ENCODE results near the gene OGG1. TPM values are rescaled to one million over a fixed set of nuclear protein-coding genes. Genes with fewer than 3 reads are reported as not detected.

OGG1 gene
- polyA plus RNA-seq, 1 experiment, result 40.9 TPM

DNA sequence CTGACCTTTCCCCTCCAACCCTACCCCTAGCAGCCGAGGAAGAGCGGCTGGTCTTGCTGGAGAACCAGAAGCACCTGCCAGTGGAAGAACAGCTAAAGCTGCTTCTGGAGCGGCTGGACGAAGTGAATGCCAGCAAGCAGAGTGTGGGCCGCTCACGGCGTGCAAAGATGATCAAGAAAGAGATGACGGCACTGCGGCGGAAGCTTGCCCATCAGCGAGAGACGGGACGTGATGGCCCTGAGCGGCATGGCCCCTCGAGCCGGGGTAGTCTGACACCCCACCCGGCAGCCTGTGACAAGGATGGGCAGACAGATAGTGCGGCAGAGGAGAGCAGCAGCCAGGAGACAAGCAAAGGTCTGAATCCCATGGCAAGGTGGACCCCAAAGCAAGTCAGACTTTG is 6.2 kb upstream of the OGG1 start:
- no peak overlapping the region for H3K4me3 ChIP-seq (ENCODE audit: low read depth, low read length)
- ChIA-PET POLR2A (no interaction called here), CTCF (interaction anchor here (1.8 kb wide), 1 partner anchor 10 kb away, joined by 4 read pairs; no protein-coding TSS in a partner anchor)
- DNase-seq (ENCODE audit: low read depth), result no peak
- TF ChIP-seq, protein P1, sequence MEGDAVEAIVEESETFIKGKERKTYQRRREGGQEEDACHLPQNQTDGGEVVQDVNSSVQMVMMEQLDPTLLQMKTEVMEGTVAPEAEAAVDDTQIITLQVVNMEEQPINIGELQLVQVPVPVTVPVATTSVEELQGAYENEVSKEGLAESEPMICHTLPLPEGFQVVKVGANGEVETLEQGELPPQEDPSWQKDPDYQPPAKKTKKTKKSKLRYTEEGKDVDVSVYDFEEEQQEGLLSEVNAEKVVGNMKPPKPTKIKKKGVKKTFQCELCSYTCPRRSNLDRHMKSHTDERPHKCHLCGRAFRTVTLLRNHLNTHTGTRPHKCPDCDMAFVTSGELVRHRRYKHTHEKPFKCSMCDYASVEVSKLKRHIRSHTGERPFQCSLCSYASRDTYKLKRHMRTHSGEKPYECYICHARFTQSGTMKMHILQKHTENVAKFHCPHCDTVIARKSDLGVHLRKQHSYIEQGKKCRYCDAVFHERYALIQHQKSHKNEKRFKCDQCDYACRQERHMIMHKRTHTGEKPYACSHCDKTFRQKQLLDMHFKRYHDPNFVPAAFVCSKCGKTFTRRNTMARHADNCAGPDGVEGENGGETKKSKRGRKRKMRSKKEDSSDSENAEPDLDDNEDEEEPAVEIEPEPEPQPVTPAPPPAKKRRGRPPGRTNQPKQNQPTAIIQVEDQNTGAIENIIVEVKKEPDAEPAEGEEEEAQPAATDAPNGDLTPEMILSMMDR (IDR thresholded peaks at IDR 0.05; ENCODE audit: insufficient read depth, low read depth, low read length), result no peak
- peaks cover 69% of the 10 kb centered on the region for H3K36me3 ChIP-seq (ENCODE audit: control insufficient read depth, insufficient read depth, low read length)
- no peaks in the 10 kb centered on the region for H3K27me3 ChIP-seq (ENCODE audit: control insufficient read depth, insufficient read depth, low read length)

GRCh38 chr3:9744162-9744561 is 5.6 kb upstream of the OGG1 start:
- Histone ChIP-seq H3K36me3 (ENCODE audit: control insufficient read depth, insufficient read depth, low read length) (peaks cover 66% of the 10 kb centered on the region), H3K4me3 (ENCODE audit: low read depth, low read length) (no peak overlapping the region), H3K27me3 (ENCODE audit: control insufficient read depth, insufficient read depth, low read length) (no peaks in the 10 kb centered on the region)
- no peak for DNase-seq (ENCODE audit: low read depth)
- TF ChIP-seq, protein P1 (IDR thresholded peaks at IDR 0.05; ENCODE audit: insufficient read depth, low read depth, low read length), result no peak
- ChIA-PET CTCF (interaction anchor here (1.8 kb wide), 1 partner anchor 11 kb away, joined by 4 read pairs; no protein-coding TSS in a partner anchor), POLR2A (no interaction called here)

GRCh38 chr3:9745521-9745920 is 4.2 kb upstream of the OGG1 start:
- POLR2A ChIA-PET, result no interaction called here
- no peak for DNase-seq (ENCODE audit: low read depth)
- Histone ChIP-seq H3K4me3 (ENCODE audit: low read depth, low read length) (no peak overlapping the region), H3K36me3 (ENCODE audit: control insufficient read depth, insufficient read depth, low read length) (peaks cover 56% of the 10 kb centered on the region), H3K27me3 (ENCODE audit: control insufficient read depth, insufficient read depth, low read length) (no peaks in the 10 kb centered on the region)
- CTCF ChIA-PET, result no interaction called here
- TF ChIP-seq, protein P1 (IDR thresholded peaks at IDR 0.05; ENCODE audit: insufficient read depth, low read depth, low read length), result no peak

DNA sequence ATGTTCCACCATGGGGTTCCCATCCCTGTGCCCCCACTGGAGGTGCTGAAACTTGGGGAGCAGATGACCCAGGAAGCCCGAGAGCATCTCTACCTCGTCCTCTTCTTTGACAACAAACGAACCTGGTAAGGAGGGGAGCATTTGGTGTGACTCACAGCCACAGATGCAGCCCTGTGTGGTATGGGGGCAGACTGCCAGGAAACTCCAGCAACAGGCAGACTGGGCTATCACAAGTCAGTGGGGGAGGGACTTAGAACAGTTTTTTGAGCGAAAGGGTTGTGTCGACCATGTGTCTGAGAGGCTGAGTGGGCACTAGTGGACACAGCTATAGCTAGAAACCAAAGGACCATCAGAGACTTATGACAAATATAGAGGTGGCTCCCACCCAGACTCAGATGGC is 3.4 kb upstream of the OGG1 start:
- Histone ChIP-seq H3K36me3 (ENCODE audit: control insufficient read depth, insufficient read depth, low read length) (peaks cover 50% of the 10 kb centered on the region), H3K4me3 (ENCODE audit: low read depth, low read length) (no peak overlapping the region), H3K27me3 (ENCODE audit: control insufficient read depth, insufficient read depth, low read length) (no peaks in the 10 kb centered on the region)
- POLR2A ChIA-PET, result no interaction called here
- TF ChIP-seq, protein P1 (IDR thresholded peaks at IDR 0.05; ENCODE audit: insufficient read depth, low read depth, low read length), result no peak
- CTCF ChIA-PET, result no interaction called here
- no peak for DNase-seq (ENCODE audit: low read depth)

GRCh38 chr3:9747267-9747666 is 2.5 kb upstream of the OGG1 start:
- ChIA-PET CTCF (interaction anchor here (1.0 kb wide), 1 partner anchor 13 kb away, joined by 3 read pairs; no protein-coding TSS in a partner anchor), POLR2A (no interaction called here)
- H3K36me3 ChIP-seq (ENCODE audit: control insufficient read depth, insufficient read depth, low read length), result peaks cover 46% of the 10 kb centered on the region
- TF ChIP-seq, protein P1 (IDR thresholded peaks at IDR 0.05; ENCODE audit: insufficient read depth, low read depth, low read length), result no peak
- H3K27me3 ChIP-seq (ENCODE audit: control insufficient read depth, insufficient read depth, low read length), result no peaks in the 10 kb centered on the region
- H3K4me3 ChIP-seq (ENCODE audit: low read depth, low read length), result no peak overlapping the region
- no peak for DNase-seq (ENCODE audit: low read depth)

All from BJ (cell line).